Measurements from ENCODE around the gene CSF2.

- TF ChIP-seq CTCF (IDR thresholded peaks at IDR 0.05) (peak; percentile 67 to 88 (median 77)), POLR2A (IDR thresholded peaks at IDR 0.05) (no peak)
Measured at GRCh38 chr5:132064738-132065331, 8.8 kb upstream of the CSF2 start.
